NK-92 (cell line): ENCODE data around the gene VSIR.

Experiments used
- DNase-seq: peaks from one replicate; lab custom pipeline; 2025; ENCODE audit not compliant: unreplicated experiment; lab: John Stamatoyannopoulos, UW

VSIR gene

DNA sequence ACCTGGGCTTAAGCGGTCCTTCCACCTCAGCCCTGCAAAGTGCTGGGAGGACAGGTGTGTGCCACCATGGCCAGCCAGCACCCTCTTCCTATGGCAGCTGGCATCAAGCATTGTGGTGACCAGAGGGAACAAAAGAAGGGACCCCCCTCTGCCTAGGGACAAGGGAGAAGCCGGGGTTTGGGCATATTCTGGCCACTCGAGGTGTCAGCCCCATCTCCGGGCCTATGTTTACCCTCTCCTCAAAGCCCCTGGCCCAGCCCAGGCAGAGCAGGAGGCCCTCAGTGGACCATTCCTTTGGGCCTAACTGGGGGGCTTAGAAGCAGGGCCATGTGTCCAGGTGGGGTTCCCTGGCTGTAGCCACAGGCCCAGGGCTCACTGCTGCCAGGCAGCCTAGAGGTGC lies 23.9 kb downstream of the VSIR start:
- no peak for DNase-seq

DNA sequence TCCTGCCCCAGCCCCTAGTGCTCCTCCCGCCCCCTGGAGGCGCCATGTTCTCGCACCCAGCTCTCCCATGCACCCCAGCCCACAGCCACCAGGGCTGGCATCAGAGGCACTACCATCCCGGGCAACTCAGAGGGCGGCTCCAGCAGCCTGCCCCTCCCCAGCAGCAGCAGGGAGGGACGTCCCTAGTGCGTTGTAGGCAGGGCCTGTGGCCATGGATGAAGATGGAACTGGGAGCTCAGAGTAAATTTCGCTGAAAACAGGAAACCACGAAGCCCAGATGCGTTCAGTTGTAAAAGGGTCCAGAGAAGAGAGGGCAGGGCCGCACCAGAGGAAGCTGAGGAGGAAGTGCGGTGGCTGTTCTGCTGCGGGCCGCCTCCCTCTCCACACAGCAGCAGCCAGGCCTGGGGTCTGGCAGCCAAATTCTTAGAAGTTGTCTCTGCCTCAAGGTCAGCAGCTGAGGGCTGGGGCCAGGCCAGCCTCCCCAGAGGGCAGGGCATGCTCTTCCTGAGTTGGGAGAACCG lies 24.6 kb downstream of the VSIR start:
- DNase-seq: no peak

DNA sequence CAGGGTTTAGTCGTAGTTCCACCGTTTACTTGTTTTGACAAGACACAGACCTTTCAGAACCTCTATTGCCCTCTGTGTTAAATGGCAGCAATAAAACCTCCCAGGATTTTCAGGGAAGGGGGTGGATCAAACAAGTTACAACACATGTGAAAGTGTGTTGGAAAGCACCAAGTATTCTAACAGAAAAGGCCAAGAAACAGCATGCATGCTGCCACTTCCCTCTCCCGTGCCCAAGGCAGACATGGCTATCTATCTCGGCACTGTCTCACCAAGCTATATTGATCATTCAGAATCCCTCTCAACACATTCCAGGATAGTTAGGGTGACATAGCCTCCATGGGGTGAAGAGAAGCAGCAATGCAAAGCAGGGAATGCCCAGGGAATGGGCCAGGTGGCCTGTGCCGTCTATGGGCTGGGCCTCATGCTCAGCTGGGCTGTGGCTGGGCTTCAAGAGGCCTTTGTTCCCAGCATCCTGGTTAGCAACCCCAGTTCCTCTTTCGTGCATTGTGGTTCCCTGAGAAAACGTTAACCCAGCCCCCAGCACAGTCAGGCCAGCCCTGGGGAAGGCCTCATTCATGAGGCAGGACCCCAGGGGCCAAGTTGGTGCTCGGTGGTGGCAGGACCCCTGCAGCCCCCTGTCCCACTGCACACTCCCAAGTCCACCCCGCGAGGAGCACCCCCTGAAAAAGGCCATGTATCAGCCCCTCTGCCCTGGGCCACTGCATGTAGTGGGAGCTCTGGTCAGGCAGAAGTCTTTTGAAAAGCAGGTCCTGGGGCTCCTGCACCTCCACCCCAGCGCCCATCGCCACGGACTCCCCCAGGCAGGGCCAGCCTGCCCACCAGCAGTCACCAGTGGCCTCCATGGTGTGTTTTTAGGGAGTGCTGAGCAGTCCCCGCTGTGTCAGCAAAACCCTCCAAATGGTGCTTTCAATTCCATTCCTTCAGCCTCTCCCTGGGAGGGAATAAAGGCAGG lies 25.5 kb downstream of the VSIR start:
- no peak for DNase-seq

DNA sequence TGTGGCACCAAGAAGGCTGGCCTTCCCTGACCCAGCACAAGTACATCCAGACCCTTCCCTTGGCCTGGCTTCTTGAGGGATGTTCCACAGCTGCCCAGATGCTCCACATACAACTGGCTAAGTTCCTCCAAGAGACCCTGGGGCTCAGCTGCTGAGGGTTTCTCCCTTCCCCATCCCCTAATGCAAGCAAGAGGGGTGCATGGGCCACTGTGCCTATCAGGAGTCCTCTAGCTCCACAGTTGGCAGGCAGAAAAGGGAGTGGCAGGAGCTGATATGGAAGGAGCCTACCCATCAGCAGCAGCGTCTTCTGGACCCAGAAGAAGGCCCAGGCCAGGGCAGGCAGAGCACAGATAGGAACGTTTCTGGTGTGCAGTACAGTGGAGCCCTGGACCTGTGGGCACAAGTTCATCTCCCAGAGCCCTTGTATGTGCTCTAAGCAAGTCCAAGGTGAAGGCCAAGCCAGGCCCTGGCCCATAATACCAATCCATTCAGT lies 26.2 kb downstream of the VSIR start:
- no peak for DNase-seq

DNA sequence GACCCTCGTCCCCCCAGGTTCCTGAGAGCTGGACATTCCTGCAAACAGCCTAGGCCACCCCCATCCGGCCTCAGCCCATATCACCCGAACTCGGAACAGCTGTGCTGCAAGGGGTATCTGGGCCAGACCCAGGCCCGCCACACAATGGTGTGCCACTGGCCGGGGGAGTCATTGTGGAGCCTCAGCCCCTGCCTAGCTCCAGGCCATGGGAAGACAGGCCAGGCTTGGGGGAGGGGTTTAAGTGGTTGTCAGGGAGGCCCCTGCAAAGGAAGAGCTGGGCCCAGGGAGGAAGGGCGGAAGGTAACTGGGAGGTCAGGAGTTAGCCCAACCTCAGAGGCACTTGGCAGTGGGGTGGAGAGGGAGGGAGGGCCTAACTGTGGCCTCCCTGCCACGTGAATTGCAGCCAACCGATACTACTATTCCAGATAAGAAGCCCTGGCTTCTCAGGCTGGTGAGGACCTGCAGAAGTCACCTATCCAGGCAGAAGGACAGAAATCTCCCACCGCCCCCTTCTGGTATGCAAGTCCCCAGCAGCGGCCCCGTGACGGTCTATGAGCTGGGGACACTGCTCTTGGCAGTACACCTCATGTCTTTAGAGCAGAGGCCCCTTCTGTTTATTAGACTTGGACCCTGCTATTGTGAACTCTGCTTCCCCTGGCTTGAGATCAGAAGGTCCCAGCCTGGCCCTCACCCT lies 26.8 kb downstream of the VSIR start:
- no peak for DNase-seq

DNA sequence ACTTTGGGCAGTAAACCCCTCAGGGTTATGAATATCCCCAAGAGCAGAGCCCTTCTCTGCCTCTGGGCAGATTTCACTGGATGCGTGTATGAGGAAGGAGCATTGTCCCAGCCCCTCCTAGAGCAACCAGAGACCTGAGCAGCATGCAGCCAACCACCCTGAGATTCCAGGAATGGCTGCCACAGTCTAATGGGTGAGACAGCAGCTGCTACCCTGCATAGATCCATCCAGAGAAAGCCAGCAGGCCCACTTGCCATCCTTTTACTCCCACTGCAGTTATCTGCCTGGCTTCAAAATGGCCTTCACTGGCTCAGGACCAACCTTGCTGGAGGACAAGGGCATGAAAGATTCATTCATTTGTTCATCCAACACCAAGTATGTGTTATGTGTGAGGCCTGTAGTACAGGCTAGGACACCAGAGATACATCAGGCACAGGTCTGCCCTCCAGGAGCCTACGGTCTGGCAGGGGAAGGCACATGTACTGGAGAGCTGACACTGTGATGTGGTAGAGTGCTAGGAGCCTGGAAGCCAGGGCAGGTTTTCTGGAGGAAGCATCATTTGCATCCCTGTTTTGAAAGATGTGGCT lies 27.6 kb downstream of the VSIR start:
- DNase-seq: no peak

DNA sequence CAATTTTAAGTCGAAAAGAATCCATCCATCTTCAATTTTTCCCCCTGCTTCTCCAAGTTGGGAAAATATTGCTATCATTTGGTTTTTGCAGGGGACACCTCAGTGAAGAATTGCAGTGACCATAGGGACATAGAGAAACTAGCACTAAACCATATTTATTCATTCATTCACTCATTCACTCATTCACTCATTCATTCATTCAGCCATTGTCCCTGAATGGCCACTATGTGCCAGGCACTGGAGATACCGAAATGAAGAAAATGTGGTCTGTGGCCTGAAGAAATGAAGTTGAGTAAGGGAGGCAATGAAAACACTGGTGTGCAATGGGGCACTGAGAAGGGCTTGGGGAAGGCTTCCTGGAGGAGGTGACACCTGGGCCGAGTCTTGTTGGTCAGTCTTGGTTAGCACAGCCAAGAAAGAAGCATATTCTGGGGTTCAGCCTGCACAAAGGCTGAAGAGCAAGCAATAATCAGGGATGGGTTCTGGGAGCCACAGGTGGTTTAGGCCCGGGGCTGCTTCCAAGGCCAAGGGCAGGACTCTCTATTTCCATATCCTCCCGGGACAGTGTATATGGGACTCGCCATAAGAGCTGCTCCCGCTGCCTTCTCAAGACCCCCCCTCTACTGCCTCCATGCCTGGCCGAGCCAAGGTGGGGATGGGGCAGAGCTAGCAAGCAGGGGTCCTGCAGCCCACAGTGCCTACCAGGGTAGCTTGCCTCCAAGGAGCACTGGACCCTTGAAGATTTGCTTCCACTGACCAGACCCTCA lies 28.2 kb downstream of the VSIR start:
- DNase-seq: no peak

DNA sequence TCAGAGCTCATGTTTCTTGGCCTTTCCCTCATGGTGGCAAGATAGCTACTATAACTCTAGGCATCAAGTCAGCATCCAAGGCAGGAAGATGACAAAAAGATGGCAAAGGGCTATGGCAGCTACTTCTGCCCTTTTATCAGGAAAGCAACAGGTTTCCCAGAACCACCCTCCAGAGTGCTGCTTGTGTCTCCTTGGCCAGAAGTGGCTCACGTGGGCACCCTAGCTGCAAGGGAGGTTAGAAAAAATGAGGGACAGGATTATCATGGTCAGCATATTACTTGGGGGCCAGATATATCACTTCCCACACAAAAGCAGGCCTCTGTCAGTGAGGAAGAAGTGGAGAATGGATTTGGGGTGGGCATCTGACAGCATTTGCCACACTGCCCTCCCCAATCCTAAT lies 29.5 kb downstream of the VSIR start:
- no peak for DNase-seq

DNA sequence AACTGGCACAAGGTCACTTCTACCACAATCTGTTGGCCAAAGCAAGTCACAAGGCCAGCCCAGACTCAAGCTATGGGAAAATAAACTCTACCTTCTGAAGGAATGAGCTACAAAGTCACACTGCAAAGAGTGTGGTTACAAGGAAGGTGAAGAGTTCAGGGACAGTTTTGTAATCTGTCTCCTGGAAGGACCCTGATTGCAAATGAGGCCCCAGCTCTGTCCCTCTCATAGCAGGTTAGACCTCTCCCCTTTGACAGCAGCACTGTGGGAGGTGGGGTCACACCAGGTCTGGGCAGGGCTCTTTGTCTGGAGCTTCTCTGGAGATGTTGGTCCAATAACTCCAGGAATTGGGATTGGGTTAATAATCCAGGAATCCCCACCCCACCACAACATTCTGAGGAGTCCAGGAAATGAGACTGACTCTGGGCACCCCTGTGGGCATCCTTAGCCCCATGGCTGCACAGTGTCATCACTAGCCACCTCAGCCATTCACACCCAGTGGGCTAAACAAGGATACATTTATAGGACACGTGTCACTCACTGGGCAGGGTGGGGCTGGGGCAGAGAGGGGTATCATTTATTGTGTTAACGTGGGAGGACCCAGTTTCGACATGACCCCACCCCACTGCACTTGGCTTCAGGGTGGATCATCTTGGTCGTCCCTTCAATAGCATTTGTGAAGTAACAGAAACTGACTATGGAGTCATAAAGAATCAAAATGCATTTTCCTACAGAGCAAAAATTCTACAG lies 30.1 kb downstream of the VSIR start:
- DNase-seq: no peak

DNA sequence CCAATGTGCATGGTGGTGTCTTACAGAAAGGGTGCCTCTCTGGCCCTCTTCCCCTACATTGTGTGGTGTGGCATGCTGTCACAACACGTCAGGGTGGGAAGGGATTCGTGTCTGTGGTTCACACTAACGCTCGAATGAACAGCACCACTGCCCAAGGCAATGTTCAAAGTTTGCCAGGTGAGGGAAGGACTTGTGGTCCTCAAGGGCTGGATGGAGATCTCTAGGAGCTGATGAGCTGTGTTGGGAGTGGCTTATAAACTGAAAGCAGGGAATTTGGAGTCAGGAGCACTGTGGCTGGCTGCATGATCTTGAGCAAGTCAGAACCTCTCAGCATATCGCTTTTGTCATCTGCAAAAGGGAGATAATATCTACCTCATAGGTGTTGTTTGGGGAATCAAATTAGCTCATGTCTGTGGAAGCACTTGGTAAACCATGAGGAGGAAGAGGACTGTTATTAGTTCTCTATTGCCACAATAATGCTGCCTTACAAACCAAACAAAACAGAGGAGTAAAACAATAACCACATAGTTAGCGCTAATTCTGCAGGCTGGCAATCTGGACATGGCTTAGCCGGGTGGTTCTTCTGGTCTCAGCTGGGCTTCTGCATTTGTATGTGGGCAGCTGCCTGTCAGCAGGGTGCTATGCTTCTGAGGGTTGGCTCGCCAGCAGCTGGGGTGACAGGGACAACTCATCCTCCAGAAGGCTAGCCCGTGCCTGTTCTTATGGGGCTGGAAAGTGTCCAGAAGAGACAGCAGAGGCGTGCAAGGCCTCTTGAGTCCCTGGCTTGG lies 30.8 kb downstream of the VSIR start:
- no peak for DNase-seq

DNA sequence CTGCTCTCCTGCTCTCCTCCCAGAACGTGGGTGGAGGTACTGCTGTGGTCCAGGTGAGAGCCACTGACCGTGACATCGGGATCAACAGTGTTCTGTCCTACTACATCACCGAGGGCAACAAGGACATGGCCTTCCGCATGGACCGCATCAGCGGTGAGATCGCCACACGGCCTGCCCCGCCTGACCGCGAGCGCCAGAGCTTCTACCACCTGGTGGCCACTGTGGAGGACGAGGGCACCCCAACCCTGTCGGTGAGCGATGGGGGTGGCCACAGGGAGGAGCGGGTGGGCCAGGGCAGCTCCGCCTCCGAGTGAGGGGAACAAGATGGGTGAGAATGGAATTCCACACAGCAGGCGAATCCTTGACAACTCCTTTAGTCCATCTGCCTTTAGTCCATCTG lies 31.6 kb downstream of the VSIR start:
- no peak for DNase-seq

DNA sequence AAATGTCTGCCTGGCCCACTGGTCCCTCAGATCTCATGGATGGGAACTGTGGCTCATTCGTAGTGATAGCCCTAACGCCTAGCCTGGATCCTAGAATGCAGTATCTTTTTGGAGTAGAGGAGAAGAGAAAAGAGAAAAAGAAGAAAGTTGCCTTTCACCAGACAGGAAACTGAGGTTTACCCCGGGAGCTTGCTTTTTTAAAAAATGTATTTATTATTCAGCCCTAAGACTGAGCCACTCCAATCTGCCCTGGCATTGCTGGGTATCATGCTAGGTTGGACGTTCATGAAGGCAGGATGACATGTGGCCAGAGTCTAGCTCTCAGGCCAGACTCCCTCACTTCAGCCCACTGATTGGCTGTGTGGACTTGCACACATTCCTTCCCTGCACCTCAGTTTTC lies 32.3 kb downstream of the VSIR start:
- DNase-seq: no peak

DNA sequence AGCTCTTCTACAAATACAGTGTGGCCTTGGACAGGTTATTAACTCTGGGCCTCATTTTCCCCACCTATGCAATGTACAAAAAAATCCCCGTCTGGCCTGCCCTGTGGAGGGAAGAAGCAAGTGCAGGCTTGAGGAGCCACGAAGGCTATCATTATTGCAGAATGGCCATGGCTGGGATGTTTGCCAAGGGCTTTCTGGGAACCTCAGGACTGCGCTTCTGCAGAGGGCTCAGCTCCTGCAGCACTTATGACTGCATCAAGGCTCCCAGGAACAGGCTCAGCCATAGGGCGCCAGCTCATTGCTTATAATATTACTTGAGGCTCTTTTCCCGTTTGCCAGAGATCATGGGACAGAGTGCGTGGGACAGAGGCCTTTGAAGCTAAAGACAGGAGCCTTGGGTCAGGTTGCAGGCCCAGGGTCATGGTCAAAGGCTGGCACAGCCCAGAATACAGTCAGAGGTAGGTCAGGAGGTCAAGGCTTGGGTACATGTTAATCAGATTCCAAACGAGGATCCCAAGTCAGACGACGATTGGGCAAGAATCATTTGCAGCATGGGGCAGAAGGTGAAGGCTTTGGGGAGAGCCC lies 33.2 kb downstream of the VSIR start:
- no peak for DNase-seq

DNA sequence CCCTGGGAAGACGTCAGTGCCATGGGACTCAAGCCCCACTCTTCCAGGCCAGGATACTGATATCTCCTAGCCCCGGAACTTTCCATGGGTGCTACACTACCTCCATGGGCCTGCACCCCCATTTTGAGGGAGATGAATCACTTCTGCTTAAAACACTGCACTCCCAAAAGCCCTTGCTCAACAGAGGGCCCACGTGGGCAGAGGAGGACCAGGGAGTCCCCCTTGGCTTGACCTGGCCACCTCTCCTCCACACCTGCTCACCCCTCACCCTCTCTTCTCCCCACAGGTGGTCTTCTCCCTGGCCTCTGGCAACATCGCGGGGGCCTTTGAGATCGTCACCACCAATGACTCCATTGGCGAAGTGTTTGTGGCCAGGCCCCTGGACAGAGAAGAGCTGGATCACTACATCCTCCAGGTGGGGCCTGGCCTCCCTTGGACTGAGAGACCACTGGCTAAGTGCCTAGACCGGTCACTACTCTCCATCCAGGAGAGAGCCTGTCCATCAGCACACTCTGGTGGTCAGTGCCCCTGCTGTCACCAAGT lies 33.9 kb downstream of the VSIR start:
- DNase-seq: no peak

DNA sequence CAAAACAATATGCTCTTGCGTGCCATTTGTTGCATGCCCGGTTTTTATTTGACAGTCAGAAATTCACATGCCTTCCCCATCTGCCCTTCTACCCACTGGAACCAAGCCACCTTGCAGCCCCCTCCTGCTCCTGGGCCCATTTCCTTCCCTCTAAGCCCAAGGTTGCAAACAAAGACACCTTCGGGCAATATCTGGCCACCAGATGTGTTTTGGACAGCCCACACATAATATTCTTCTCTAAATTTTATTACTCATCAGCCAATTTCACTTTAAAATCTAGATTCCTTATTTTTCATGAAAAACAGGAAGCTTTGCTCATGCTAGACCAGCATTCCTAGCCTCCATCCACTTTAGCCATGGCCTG lies 35.5 kb downstream of the VSIR start:
- DNase-seq: no peak

DNA sequence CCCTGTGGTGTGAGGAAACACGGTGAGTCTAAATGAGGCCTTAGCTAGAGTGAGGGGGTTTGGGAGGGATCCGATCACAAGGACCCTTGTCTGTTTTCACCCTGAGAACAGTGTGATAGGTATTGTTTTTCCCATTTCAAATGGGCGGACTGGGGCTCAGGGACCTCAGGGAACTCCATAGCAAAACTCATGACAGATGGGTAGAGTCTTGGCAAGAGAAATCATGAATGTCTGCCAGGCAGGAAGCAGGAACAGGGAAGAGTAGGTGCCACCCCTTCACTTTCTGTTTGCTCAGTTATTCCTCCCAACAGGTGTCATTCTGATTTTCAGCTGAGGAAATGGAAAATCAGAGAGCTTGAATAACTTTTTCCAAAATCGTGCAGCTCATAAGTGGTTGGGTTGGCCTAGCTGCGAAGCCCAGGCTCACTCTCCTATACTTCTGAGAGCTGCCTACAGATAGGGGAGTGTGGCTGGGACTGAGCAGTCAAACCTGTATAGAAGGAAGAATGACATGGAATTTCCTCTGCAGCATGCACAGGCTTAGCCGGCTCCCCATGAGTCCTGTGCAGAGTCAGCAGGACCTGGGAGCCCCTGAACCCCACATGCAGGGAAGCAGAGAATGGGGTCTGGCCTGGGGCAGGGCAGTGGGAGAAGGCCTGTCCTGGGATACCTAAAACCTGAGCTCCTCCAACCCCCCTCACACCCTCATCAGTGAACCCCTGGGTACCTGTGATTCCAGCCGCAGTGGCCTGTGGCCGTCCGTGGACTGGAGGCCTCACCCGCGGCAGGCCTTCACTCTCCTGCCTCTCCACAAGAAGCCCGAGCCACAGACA lies 36.1 kb downstream of the VSIR start:
- DNase-seq: no peak

DNA sequence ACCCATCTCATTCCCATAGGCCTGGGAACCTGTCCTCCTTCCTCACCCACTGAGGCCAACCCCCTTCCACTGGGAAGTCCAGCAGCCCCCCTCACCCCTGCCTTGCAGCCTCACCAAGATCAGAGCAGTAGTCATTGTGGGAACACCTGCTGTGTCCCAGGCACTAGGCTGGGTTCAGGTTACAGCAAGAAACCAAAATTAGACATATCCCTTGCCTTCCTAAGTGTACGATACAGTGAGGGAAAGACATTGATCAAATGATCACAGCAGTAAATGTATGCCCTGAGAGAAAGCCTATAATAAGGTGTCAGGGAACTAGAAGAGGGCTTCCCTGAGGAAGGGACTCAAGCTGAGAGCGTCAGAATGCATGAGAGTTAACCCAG lies 36.8 kb downstream of the VSIR start:
- DNase-seq: no peak
